ENCODE data around the gene OSBPL10. TPM values are rescaled to one million over a fixed set of nuclear protein-coding genes. Genes with fewer than 3 reads are reported as not detected.

The OSBPL10 gene
- total and polyA plus RNA-seq, 2 donors (not counting 1 experiment from before 2014, with no cell fraction given), result 7.1 to 7.5 TPM

DNA sequence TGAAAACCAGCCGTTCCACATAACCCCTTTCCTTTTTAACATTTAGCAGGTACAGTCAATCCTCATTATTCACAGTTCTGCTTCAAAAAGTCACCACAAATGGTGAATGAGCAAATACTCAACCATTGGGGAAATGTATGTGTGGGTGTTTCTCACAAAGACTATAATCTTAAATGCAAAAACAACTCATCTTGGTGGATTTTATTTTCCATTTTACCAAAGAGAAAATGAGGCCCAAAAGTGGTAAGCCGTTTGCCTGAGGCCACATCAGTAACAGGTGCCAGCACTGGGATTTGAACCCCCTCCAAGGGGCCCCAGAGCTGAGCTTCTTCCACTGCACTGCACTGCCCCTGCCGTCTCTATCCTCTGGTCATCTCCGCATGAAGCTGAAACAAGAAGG lies 208.8 kb downstream of the OSBPL10 start:
- no peaks in the 10 kb centered on the region for H3K27me3 ChIP-seq (ENCODE audit: control insufficient read depth, insufficient read depth, low read length)
- H4K20me1 ChIP-seq (ENCODE audit: control insufficient read depth, extremely low read depth, insufficient read depth, low read length), result no peaks in the 10 kb centered on the region
- no peaks in the 10 kb centered on the region for H3K36me3 ChIP-seq (ENCODE audit: control insufficient read depth, insufficient read depth, low read length)
- peak in 1 of 2 donors; percentile 50 for DNase-seq (ENCODE audit: low read depth in 2 of 2)
- no peaks in the 10 kb centered on the region for H3K9me3 ChIP-seq (ENCODE audit: control insufficient read depth, insufficient read depth, low read depth, low read length)
- H3K4me2 ChIP-seq (ENCODE audit: extremely low read depth, insufficient read depth, low read length), result no peak overlapping the region
- H3K79me2 ChIP-seq (ENCODE audit: control insufficient read depth, insufficient read depth, low read length), result no peaks in the 10 kb centered on the region
- H2AFZ ChIP-seq (ENCODE audit: low read length), result no peak overlapping the region
- H3K9ac ChIP-seq (ENCODE audit: insufficient read depth, low read length), result no peak overlapping the region
- TF ChIP-seq, protein P1, sequence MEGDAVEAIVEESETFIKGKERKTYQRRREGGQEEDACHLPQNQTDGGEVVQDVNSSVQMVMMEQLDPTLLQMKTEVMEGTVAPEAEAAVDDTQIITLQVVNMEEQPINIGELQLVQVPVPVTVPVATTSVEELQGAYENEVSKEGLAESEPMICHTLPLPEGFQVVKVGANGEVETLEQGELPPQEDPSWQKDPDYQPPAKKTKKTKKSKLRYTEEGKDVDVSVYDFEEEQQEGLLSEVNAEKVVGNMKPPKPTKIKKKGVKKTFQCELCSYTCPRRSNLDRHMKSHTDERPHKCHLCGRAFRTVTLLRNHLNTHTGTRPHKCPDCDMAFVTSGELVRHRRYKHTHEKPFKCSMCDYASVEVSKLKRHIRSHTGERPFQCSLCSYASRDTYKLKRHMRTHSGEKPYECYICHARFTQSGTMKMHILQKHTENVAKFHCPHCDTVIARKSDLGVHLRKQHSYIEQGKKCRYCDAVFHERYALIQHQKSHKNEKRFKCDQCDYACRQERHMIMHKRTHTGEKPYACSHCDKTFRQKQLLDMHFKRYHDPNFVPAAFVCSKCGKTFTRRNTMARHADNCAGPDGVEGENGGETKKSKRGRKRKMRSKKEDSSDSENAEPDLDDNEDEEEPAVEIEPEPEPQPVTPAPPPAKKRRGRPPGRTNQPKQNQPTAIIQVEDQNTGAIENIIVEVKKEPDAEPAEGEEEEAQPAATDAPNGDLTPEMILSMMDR (conservative IDR thresholded peaks at IDR 0.05 in 1 of 2, IDR thresholded peaks at IDR 0.05 in 1 of 2; ENCODE audit: low read depth in 1 of 2, low read length in 2 of 2), result no peak
- TF ChIP-seq EZH2 (IDR thresholded peaks at IDR 0.05; ENCODE audit: low read length, missing control alignments), result no peak
- H3K4me3 ChIP-seq (replicated peaks in 1 of 4; ENCODE audit: control extremely low read depth in 1 of 4, insufficient read depth in 1 of 4, low read depth in 3 of 4, low read length in 4 of 4), result no peak overlapping the region
- H3K4me1 ChIP-seq (ENCODE audit: control insufficient read depth, extremely low read depth, insufficient read depth, low read length), result no peaks in the 10 kb centered on the region
- H3K27ac ChIP-seq (ENCODE audit: insufficient read depth, low read length), result no peak overlapping the region

DNA sequence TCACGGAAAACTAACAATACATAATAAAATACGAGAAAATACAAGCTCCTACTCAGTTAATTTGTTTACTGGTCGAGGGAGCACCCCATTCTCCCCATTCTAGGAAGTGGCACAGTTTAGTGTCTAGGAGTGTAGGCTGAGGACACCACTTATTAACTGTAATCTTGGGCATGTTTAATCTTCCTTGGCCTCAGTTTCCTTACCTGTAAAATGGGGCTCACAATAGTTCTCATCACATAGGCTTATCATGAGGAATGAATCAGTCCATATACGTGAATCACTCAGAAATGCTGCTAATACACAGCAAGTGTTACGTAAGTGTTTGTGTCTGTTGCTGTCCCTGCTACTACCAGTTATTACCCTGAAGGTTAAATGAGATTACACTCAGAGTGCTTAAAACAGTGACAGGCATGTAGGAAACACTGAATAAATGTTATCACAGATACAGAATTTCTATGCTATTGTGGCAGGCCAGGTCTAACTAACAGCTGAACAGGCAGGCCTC lies 210.2 kb downstream of the OSBPL10 start:
- Histone ChIP-seq H3K9ac (ENCODE audit: insufficient read depth, low read length) (no peak overlapping the region), H4K20me1 (ENCODE audit: control insufficient read depth, extremely low read depth, insufficient read depth, low read length) (no peaks in the 10 kb centered on the region), H3K27me3 (ENCODE audit: control insufficient read depth, insufficient read depth, low read length) (no peaks in the 10 kb centered on the region), H3K79me2 (ENCODE audit: control insufficient read depth, insufficient read depth, low read length) (no peaks in the 10 kb centered on the region), H3K4me1 (ENCODE audit: control insufficient read depth, extremely low read depth, insufficient read depth, low read length) (no peaks in the 10 kb centered on the region), H3K36me3 (ENCODE audit: control insufficient read depth, insufficient read depth, low read length) (no peaks in the 10 kb centered on the region), H3K9me3 (ENCODE audit: control insufficient read depth, insufficient read depth, low read depth, low read length) (no peaks in the 10 kb centered on the region), H3K4me2 (ENCODE audit: extremely low read depth, insufficient read depth, low read length) (no peak overlapping the region), H3K27ac (ENCODE audit: insufficient read depth, low read length) (no peak overlapping the region), H2AFZ (ENCODE audit: low read length) (no peak overlapping the region), H3K4me3 (replicated peaks in 1 of 4; ENCODE audit: control extremely low read depth in 1 of 4, insufficient read depth in 1 of 4, low read depth in 3 of 4, low read length in 4 of 4) (no peak overlapping the region)
- DNase-seq (ENCODE audit: low read depth in 2 of 2), result peak in 1 of 2 donors; percentile 17
- TF ChIP-seq, protein P1 (conservative IDR thresholded peaks at IDR 0.05 in 1 of 2, IDR thresholded peaks at IDR 0.05 in 1 of 2; ENCODE audit: low read depth in 1 of 2, low read length in 2 of 2), result no peak
- no peak for TF ChIP-seq EZH2 (IDR thresholded peaks at IDR 0.05; ENCODE audit: low read length, missing control alignments)

DNA sequence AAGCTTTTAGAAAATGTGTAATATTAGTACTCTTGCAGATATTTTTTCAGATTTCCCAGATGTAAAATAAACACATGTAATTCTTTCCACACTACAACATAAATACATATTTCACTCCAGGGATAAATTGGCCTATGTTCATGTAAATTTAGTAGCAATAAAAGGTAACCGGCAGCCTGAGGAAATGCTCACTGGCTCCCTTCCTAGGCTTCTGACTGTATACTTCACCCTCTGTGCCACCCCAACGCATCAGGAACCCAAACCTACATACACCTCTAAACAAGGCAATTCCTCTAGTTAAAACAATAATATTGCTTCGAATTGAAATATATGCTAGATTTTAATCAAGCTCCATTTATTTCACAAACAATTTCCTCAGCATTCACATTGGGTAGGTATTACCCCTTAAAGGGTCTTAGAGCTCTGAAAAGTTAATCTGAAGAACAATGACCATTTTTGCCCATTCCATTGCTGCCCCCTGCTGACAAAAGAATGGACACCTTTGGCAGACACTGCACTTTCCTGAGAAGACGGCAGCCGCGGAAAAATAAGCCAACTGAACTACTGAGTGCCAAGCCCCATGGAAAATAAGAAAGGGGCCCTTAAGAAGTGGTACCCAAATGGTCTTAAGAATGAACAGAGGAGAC lies 212.5 kb downstream of the OSBPL10 start:
- no peak overlapping the region for H3K4me3 ChIP-seq (replicated peaks in 1 of 4; ENCODE audit: control extremely low read depth in 1 of 4, insufficient read depth in 1 of 4, low read depth in 3 of 4, low read length in 4 of 4)
- H4K20me1 ChIP-seq (ENCODE audit: control insufficient read depth, extremely low read depth, insufficient read depth, low read length), result no peaks in the 10 kb centered on the region
- no peak overlapping the region for H3K9ac ChIP-seq (ENCODE audit: insufficient read depth, low read length)
- no peak overlapping the region for H3K4me2 ChIP-seq (ENCODE audit: extremely low read depth, insufficient read depth, low read length)
- TF ChIP-seq, protein P1 (conservative IDR thresholded peaks at IDR 0.05 in 1 of 2, IDR thresholded peaks at IDR 0.05 in 1 of 2; ENCODE audit: low read depth in 1 of 2, low read length in 2 of 2), result peak; percentile 51 to 71
- TF ChIP-seq EZH2 (IDR thresholded peaks at IDR 0.05; ENCODE audit: low read length, missing control alignments), result no peak
- no peaks in the 10 kb centered on the region for H3K79me2 ChIP-seq (ENCODE audit: control insufficient read depth, insufficient read depth, low read length)
- no peak overlapping the region for H3K27ac ChIP-seq (ENCODE audit: insufficient read depth, low read length)
- no peaks in the 10 kb centered on the region for H3K4me1 ChIP-seq (ENCODE audit: control insufficient read depth, extremely low read depth, insufficient read depth, low read length)
- no peaks in the 10 kb centered on the region for H3K36me3 ChIP-seq (ENCODE audit: control insufficient read depth, insufficient read depth, low read length)
- no peak overlapping the region for H2AFZ ChIP-seq (ENCODE audit: low read length)
- peak; percentile 48 to 70 for DNase-seq (ENCODE audit: low read depth in 2 of 2)
- no peaks in the 10 kb centered on the region for H3K9me3 ChIP-seq (ENCODE audit: control insufficient read depth, insufficient read depth, low read depth, low read length)
- no peaks in the 10 kb centered on the region for H3K27me3 ChIP-seq (ENCODE audit: control insufficient read depth, insufficient read depth, low read length)

Measured in fibroblast of lung (primary cell).